K562 (cell line): Measurements from ENCODE around the gene PEX3. TPM values are rescaled to one million over a fixed set of nuclear protein-coding genes. Genes with fewer than 3 reads are reported as not detected.

Experiments used
- MAFG ChIP-seq: fragments of 450-650 bp; conservative IDR thresholded peaks from 2 replicates; pipeline ENCODE4 v1.6.1; 2016; ENCODE audit warnings: missing genetic modification characterization, missing compliant biosample characterization
- PHF21A ChIP-seq: fragments of 450-650 bp; IDR thresholded peaks from 2 replicates; pipeline ENCODE4 v1.6.1; 2017; ENCODE audit warnings: low read depth, borderline replicate concordance
- POU5F1 ChIP-seq: fragments of 150-350 bp; IDR thresholded peaks from 2 replicates; pipeline ENCODE4 v1.6.1; 2014; ENCODE audit warnings: borderline replicate concordance, low read length, low read depth, mild to moderate bottlenecking; ENCODE audit not compliant: partially characterized antibody
- RNF2 ChIP-seq: sonication (generic); IDR thresholded peaks from 2 replicates; pipeline ENCODE4 v1.6.1; 2016
- TAF9B ChIP-seq: fragments of 450-650 bp; IDR thresholded peaks from 2 replicates; pipeline ENCODE4 v1.6.1; 2018; ENCODE audit warnings: mild to moderate bottlenecking; ENCODE audit not compliant: partially characterized antibody
- ZFP1 ChIP-seq: fragments of 450-650 bp; formaldehyde crosslinking; IDR thresholded peaks from 2 replicates; pipeline ENCODE4 v1.4.0; 2020; ENCODE audit warnings: mild to moderate bottlenecking, mixed read lengths
- ZNF23 ChIP-seq: fragments of 250-450 bp; sonication (Bioruptor Pico); IDR thresholded peaks from 2 replicates; pipeline ENCODE4 v1.4.0; 2020; ENCODE audit warnings: mild to moderate bottlenecking
- ZNF384 ChIP-seq: IDR thresholded peaks from 2 replicates; pipeline ENCODE4 v1.6.1; 2012; ENCODE audit warnings: low read depth, low read length, improper control_type of control experiment
- polyA plus RNA-seq, 8 experiments: library from polyadenylated mRNA; depleted of rRNA in 4 of 8; stranded (reverse) in 5 of 8; unstranded in 3 of 8; fragments of >200 nt; fragmentation: Nextera tagmentation in 2 of 8; fragmentation: Illumina TruSeq in 1 of 8; extraction: Ambion mirVana in 2 of 8; extraction: Trizol in 1 of 8; gene quantifications; 2 replicates each; pipeline versions ENCODE4 v1.2.1 to v1.2.3, GENCODE V29; 2011 to 2014; ENCODE audit warnings: inconsistent platforms in 1 of 8, missing spikeins in 1 of 8
- total RNA-seq, 7 experiments: library from RNA; depleted of rRNA in 6 of 7; stranded (reverse); fragments of >200 nt in 6 of 7; fragmentation: Illumina TruSeq in 2 of 7; extraction: Trizol in 2 of 7; gene quantifications; 2 replicates each; pipeline versions ENCODE4 v1.2.1 to v1.2.3, GENCODE V29; 2011 to 2021; ENCODE audit warnings: low replicate concordance in 1 of 7
- TF ChIP-seq, protein P1 (sequence below): fragments of 200-600 bp; sonication (generic); IDR thresholded peaks from one replicate; pipeline ENCODE4 v1.6.1; 2012; ENCODE audit warnings: mild to moderate bottlenecking, low read depth, low read length, inconsistent platforms
- TF ChIP-seq, protein P2 (sequence below): IDR thresholded peaks from 2 replicates; pipeline ENCODE4 v1.6.1; 2011; ENCODE audit warnings: borderline replicate concordance, low read depth, mild to moderate bottlenecking, moderate library complexity, low read length; ENCODE audit not compliant: insufficient read depth, poor library complexity, severe bottlenecking
- TF ChIP-seq, protein P3 (sequence below): fragments of 450-650 bp; IDR thresholded peaks from 2 replicates; pipeline ENCODE4 v1.6.1; 2016; ENCODE audit warnings: antibody characterized with exemption

PEX3 gene
- total and polyA plus RNA-seq, 9 of the 15 experiments (the other 6 are each of a cell fraction or from before 2014, with no cell fraction given), result 17.3 to 69.6 (median 32.7) TPM

DNA sequence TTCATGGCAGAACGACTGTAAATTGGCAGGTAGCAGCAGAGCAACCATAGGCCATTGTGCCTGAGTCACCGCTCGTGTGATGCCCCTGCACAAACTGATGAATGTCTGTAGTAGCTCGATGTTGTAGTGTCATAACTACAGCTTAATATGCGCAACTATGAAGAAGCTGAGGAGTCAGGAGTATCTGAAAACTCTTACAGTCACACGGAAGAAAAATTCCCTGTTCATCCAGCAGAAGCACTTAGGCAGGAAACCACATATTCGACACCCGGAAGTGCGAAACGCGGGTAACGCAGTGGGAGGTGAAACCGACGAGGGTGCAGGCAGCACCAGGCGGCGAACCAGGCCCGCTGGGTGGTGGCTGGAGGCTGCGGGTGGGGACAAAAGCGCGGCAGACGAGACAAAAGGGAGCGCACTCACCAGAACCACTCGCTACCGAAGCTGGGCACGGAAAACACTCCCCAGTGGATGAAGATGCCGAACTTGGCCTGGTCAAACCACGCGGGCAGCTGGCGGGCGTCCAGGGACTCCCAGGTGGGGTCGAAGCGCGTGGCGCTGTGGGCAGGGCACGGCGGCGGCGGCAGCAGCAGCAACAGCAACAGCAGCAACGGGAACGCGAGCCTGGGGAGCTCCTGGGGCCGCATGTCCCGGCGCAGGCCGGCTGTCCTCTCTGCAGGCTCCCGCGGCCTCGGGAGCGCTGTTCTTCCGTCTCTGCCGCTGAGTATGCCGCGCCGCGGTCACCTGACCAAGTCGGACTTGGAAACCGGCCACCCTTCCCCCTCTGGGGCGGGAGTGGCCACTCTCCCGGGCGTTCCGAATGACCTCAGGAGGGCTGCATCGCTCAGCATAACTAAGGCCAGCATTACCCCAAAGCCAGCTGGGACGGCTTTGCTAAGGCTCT lies 60.6 kb downstream of the PEX3 start, which contains the start of gene FUCA2 (continued):
- TF ChIP-seq, protein P1, sequence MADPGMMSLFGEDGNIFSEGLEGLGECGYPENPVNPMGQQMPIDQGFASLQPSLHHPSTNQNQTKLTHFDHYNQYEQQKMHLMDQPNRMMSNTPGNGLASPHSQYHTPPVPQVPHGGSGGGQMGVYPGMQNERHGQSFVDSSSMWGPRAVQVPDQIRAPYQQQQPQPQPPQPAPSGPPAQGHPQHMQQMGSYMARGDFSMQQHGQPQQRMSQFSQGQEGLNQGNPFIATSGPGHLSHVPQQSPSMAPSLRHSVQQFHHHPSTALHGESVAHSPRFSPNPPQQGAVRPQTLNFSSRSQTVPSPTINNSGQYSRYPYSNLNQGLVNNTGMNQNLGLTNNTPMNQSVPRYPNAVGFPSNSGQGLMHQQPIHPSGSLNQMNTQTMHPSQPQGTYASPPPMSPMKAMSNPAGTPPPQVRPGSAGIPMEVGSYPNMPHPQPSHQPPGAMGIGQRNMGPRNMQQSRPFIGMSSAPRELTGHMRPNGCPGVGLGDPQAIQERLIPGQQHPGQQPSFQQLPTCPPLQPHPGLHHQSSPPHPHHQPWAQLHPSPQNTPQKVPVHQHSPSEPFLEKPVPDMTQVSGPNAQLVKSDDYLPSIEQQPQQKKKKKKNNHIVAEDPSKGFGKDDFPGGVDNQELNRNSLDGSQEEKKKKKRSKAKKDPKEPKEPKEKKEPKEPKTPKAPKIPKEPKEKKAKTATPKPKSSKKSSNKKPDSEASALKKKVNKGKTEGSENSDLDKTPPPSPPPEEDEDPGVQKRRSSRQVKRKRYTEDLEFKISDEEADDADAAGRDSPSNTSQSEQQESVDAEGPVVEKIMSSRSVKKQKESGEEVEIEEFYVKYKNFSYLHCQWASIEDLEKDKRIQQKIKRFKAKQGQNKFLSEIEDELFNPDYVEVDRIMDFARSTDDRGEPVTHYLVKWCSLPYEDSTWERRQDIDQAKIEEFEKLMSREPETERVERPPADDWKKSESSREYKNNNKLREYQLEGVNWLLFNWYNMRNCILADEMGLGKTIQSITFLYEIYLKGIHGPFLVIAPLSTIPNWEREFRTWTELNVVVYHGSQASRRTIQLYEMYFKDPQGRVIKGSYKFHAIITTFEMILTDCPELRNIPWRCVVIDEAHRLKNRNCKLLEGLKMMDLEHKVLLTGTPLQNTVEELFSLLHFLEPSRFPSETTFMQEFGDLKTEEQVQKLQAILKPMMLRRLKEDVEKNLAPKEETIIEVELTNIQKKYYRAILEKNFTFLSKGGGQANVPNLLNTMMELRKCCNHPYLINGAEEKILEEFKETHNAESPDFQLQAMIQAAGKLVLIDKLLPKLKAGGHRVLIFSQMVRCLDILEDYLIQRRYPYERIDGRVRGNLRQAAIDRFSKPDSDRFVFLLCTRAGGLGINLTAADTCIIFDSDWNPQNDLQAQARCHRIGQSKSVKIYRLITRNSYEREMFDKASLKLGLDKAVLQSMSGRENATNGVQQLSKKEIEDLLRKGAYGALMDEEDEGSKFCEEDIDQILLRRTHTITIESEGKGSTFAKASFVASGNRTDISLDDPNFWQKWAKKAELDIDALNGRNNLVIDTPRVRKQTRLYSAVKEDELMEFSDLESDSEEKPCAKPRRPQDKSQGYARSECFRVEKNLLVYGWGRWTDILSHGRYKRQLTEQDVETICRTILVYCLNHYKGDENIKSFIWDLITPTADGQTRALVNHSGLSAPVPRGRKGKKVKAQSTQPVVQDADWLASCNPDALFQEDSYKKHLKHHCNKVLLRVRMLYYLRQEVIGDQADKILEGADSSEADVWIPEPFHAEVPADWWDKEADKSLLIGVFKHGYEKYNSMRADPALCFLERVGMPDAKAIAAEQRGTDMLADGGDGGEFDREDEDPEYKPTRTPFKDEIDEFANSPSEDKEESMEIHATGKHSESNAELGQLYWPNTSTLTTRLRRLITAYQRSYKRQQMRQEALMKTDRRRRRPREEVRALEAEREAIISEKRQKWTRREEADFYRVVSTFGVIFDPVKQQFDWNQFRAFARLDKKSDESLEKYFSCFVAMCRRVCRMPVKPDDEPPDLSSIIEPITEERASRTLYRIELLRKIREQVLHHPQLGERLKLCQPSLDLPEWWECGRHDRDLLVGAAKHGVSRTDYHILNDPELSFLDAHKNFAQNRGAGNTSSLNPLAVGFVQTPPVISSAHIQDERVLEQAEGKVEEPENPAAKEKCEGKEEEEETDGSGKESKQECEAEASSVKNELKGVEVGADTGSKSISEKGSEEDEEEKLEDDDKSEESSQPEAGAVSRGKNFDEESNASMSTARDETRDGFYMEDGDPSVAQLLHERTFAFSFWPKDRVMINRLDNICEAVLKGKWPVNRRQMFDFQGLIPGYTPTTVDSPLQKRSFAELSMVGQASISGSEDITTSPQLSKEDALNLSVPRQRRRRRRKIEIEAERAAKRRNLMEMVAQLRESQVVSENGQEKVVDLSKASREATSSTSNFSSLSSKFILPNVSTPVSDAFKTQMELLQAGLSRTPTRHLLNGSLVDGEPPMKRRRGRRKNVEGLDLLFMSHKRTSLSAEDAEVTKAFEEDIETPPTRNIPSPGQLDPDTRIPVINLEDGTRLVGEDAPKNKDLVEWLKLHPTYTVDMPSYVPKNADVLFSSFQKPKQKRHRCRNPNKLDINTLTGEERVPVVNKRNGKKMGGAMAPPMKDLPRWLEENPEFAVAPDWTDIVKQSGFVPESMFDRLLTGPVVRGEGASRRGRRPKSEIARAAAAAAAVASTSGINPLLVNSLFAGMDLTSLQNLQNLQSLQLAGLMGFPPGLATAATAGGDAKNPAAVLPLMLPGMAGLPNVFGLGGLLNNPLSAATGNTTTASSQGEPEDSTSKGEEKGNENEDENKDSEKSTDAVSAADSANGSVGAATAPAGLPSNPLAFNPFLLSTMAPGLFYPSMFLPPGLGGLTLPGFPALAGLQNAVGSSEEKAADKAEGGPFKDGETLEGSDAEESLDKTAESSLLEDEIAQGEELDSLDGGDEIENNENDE, result no peak
- TF ChIP-seq ZFP1 (no peak), PHF21A (0 out of 2 replicates have a peak, but pooled peaks have one; percentile 19), ZNF23 (CRISPR knock-in tag) (no peak), RNF2 (peak; percentile 86), ZNF384 (no peak), TAF9B (peak; percentile 80), POU5F1 (no peak), MAFG (tag) (no peak)
- TF ChIP-seq, protein P2, sequence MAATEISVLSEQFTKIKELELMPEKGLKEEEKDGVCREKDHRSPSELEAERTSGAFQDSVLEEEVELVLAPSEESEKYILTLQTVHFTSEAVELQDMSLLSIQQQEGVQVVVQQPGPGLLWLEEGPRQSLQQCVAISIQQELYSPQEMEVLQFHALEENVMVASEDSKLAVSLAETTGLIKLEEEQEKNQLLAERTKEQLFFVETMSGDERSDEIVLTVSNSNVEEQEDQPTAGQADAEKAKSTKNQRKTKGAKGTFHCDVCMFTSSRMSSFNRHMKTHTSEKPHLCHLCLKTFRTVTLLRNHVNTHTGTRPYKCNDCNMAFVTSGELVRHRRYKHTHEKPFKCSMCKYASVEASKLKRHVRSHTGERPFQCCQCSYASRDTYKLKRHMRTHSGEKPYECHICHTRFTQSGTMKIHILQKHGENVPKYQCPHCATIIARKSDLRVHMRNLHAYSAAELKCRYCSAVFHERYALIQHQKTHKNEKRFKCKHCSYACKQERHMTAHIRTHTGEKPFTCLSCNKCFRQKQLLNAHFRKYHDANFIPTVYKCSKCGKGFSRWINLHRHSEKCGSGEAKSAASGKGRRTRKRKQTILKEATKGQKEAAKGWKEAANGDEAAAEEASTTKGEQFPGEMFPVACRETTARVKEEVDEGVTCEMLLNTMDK, result no peak
- TF ChIP-seq, protein P3, sequence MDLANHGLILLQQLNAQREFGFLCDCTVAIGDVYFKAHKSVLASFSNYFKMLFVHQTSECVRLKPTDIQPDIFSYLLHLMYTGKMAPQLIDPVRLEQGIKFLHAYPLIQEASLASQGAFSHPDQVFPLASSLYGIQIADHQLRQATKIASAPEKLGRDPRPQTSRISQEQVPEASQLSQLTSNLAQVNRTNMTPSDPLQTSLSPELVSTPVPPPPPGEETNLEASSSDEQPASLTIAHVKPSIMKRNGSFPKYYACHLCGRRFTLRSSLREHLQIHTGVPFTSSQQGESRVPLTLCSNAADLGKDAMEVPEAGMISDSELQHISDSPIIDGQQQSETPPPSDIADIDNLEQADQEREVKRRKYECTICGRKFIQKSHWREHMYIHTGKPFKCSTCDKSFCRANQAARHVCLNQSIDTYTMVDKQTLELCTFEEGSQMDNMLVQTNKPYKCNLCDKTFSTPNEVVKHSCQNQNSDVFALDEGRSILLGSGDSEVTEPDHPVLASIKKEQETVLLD, result peak; percentile 83
